Fibroblast of skin of left quadriceps (primary cell): Measurements from ENCODE around the gene TMEM179.
"Not testable (repeated sequence)": the region's sequence is repeated elsewhere in the genome, so short reads cannot be mapped to it uniquely, and the experiment has no call there.

Experiments used
- DNase-seq, 2 experiments: peaks; one replicate each; pipeline ENCODE4 v3.0.0-alpha.2; 2013; ENCODE audit warnings: low read depth in 2 of 2

TMEM179 gene

DNA sequence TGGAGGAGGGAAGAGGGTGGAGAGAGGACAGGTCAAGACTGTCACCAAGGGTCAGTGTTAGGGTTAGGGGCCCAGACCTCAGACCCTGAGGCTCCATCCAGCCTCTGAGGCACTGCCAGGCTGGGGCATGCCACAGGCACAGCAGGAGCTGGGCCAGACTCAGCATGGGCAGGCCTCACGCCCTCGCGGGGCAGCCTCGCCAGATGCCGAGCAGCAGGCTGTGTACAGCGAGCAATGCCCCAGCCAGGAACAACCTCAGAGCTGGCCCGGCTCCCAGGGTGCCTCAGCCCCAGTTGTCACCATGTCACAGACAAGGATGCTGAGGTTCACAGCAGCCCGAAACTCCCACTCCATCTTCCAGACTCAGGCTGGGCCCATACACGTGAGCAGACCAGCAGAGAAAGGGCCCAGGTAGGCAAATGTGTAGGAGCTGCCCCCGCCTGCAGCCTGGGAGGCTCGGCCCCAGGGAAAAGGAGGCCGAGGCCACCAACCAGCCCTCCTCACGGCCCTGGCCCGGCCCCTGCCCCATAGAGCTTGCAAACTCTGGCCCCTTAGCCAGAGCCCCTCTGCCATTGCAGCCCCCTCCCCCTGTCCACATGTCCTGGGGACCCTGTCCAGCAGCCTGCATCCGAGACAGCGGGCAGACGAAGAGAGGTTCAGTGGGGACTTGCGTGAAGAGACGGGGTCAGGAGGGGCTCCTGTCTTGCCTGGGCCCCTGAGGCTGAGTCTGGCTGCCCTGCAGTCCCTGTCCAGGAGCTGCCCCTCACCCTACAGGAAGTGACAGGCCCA, 17.5 kb downstream of the TMEM179 start:
- no peak for DNase-seq

DNA sequence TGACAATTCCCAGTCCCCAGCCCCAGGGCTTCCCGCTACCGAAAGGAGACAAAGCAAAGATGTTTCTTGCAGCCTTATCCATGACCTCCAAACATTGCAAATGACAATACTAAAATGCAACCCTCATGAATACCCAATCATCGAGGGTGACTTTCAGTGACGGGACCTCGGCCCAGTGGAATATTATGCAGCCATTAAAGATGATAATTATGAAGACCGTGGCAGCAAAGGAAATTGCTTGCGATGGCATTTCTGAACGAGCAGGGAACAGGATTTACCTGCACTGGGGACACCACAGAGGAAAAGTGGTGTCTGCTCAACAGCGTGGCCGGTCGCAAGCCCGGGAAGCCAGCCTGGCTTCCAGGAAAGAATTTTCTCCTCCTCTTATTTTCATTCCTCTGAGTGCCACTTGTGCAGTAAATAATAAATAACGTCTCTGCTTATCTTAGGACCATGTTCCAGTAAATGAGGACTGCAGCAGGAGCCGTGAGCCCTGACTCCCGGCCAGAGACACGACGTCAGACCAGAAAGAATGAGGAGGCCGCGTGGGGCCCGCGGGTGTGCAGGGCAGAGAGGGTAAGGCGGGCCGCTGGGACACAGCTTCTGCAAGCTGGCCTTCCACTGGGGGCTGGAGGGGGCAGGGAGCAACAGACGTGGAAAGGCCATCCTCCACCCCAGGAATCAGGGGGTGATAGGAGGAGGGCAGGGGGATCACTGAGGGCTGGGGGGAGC, 18.4 kb downstream of the TMEM179 start:
- no peak for DNase-seq

DNA sequence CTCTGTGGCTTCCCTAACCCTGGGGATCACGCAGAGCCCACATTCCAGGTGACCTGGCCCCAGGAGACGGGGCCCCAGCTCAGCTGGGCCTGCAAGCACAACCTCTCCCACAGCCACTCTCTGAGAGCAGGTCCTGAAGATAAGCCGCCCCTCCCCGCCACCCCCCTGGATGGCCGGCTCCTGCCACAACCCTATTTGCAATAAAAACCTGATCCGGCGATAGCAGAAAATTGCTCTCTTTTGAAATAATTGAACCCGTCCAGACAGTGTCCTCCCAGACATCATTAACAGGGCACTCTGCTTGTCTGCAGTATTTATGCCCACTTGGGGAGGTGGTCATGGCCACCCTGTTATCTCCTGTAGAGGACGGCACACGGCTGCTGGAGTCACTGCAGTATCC, 20.0 kb downstream of the TMEM179 start:
- no peak for DNase-seq

DNA sequence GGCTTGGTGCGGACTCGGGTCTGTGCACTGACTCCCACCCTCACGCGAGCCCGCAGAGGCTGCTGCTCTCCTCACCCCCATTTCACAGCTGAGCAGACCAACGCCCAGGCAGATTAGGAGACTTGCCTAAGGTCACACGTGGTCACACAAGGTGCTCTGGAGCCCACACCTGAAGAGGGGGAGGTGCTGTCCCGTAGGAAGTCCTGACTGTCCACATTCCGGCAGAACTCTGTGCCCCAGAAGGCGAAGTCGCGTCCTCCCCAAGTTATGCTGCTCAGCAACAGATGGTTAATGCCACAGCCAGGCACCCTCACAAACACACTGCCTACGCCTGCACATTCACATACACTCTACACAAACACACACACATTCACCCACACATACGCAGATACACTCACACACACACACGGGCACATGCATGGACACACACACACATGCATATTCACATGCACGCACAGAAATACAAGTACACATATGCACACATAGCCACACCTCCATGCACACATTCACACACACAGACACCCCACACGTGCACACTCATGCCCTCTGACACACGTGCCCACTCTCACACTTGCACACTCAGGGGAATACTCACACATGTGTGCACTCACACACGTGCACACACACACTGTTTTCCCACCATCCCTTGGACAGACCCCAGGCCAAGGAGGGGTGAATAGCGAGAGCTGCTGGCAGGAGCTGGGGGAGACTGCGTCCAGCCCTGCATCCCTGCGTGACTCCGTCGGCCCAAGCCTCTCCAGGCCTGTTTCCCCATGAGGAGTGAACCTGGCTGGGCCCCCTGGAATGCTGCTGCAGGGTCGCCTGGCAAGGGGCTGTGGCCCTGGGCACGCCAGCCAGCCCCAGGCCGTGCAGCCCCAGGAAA, 20.9 kb downstream of the TMEM179 start:
- no peak for DNase-seq

DNA sequence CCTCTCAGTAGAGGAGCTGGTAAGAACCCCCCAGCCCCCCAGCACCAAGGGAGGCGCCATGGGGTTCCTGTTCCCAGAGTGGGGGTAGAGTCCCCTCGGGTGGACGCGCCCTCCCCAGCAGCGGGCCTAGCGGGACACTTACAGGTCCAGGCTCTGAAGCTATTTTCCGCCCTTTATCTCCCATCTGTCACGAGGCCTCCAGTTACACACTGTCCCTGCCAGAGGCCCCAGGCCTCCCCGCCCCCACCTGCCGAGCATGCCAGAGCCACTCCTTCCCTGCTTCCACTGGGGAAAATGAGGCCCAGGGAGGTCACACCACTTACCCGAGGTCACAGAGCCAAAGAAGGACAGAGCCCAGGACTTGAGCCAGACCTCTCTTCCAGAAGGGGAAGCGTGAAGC, 21.9 kb downstream of the TMEM179 start:
- no peak for DNase-seq

DNA sequence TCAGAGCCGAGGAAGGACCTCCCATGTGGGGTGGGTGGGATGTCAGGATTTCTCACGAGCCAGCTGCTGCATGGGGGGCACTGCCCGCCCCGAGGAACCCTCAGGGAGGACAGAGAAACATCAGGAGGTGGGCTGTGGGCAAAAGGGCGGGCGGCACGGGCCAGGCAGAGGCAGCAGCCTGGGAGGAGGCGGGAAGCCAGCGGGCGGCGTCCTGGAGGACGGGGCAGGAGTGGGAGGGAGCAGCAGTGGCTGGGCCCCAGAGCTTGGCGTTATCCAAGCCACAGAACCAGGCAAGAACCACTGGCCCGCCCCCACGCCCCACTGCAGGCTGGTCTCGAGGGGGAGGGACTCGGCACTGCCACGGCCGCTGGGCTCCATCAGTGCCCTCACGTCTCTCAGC, 22.6 kb downstream of the TMEM179 start:
- DNase-seq = no peak

DNA sequence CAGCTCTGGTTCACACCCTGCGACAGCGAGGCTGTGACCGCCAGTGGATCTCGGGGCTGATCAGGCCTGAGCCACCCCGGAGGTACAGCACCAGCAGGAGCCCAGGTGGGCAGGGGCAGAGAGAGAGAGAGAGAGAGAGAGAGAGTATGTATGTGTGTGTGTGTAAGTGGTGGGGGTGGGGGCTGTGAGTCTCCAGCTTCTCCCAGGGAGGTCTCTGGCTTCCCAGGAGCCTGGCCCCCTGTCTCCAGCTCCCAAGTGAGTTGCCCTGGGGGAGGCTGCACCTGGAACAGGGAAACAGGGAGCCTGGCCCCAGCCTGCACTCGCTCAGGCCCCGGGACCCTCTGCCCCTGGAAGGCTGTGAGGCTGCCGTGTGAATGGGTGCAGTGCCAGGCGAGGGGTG, 23.1 kb downstream of the TMEM179 start:
- no peak for DNase-seq

DNA sequence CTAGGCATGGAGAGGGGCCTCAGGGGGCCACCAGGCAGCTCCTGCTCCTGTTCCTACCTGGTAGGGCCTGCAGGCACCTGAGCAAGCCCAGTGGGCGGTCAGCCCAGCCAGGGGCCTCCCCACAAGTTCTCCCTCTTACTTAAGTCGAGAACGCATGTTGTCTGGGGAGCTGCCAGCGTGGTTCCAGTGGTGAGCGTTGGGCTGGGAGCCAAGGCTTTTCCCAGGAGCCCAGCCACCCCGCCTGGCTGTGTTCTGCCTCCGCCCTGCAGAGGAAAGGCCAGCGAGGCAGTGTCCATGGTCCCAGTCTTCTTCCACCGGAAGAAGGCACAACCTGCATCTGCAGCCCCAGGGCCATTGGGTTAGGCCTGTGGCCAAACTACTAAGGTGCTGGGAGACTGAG, 23.6 kb downstream of the TMEM179 start:
- no peak for DNase-seq

DNA sequence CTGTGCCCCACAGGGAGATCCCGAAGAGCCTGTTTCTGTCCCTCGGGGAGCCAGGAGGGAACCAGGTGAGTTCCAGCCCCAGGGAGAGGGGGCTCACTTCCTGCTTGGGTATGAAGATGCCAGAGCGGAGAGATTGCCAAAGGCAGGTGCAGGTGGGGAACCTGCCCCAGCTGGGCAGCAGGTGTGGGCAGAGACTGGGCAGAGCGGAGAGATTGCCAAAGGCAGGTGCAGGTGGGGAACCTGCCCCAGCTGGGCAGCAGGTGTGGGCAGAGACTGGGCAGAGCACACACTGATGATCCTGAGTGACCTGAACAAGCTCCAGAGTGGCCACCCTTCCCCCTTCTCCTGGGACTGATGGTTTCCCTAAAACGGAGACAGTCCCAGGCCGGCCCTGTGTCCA, 24.6 kb downstream of the TMEM179 start:
- not testable (repeated sequence) for DNase-seq

DNA sequence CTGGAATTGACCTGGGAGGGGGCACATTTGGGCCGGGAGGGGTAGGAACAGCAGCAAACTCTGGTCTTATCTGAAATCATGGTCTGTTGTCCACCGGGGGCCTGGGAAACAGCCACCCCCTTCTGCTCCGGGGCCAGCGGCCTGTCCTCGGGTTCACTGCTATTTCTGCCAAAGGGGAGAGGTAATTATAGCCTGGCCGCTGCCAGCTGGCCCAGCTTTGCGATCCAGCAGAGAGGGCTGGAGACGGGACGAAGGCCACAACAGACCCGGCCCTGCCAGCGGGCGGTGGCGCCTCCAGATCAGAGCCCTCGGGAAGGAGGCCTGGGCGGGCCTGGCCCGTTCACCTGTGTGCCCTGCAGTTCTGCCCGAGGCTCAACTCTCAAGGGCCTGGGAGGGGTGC, 25.1 kb downstream of the TMEM179 start, which contains the start of gene C14orf180:
TSS of gene C14orf180 (plus strand) at position 258 of the 400 bp plus-strand sequence. CDS start 6,667 bp downstream, outside the sequence.
- no peak for DNase-seq

DNA sequence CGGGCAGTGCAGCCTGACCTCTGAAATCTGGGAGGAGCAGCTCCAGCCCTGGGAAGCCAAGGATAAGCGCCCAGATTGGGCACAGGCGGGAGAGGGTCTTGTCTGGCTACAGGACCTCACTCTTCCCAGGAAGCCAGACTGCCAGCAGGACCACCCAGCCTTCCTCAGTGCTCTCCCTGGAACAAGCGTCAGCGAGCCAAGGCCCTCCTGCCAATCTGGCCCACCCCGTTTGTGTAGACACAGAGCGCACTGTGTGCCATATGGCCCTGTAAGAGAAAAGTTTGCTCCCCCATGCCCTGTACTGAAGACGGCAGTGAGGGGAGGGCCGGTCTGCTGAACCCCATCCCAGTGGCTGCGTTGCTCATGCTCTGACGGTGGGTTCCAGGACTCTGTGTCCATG, 26.3 kb downstream of the TMEM179 start:
- DNase-seq = no peak

DNA sequence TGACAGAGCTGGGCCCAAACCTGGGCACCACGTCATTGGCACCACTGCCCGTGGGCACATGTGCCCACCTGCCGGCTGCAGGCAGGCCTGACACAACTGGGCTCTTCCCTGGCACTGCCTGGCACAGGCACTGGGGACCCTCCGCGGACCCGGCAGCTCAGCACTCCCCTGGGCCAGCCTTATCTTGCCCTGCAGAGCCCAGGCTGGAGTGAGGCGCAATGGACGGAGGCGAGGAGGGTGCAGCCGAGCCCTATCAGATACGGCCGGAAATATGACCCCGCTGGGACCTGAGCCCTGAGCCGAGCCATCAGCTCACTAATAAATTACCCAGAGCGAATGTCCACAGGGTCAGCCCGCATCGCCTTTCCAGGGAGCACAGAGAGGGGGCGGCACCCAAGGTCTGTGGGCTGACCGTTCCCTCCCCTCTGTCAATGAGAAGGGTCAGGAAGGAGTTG, 26.7 kb downstream of the TMEM179 start:
- no peak for DNase-seq

DNA sequence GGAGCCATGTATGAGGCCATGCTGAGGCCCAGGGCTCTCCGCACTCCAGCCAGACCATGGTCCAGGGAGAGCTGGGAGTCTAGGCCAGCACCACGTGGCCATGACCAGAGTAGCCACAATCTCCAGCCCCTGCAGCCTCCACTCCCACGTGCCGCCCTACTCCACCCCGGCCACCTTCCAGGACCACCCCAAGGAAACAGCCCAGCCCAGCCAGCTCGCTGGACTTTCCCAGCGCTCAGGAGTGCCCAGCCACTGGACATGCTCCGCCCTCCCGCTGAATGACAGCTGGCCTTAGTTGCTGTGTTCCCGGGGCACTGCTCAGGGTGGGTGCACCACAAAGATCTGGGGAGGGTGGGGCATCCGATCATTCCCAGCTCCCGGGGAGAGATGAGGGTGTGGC, 27.1 kb downstream of the TMEM179 start:
- DNase-seq = no peak

DNA sequence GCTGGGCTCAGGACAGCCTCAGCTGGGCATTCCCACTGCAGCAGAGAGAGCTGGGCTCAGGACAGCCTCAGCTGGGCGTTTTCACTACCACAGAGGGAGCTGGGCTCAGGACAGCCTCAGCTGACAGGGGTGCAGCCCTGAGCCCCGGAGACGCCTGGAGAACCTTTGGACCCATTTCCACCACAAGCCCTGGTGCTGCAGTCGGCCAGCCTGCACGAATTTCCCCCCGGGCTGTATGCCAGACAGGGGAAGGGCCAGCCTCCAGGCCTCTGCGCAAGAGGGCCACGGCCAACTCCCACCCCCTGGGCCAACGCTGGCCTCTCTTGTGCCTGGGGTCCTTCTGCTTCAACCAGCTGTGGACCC, 27.6 kb downstream of the TMEM179 start:
- DNase-seq = no peak

DNA sequence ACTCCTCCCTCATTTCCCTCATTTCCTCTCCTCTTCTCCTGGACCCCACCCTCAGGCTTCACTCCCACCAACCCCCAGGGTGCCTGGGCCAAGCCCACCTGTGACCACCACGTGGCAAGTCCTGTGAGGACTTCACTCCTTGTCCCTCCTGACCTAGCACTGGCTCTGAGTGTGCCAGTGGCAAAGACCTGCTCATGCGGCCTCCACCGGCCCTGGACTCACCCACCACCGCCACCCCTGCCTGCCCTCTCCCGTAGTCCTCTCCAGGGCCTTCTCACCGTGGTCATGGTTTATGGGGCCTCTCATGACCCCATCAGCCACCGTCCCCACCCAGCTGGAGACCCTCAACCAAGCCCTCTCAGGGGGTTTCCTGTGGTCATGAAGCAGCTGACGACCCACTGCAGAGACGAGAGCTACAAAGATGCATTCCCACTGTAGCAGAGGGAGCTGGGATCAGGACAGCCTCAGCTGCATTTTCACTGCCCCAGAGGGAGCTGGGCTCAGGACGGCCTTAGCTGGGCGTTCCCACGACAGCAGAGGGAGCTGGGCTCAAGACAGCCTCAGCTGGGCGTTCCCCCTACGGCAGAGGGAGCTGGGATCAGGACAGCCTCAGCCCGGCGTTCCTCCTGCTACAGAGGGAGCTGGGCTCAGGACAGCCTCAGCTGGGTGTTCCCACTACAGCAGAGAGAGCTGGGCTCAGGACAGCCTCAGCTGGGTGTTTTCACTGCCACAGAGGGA, 28.2 kb downstream of the TMEM179 start:
- no peak for DNase-seq

DNA sequence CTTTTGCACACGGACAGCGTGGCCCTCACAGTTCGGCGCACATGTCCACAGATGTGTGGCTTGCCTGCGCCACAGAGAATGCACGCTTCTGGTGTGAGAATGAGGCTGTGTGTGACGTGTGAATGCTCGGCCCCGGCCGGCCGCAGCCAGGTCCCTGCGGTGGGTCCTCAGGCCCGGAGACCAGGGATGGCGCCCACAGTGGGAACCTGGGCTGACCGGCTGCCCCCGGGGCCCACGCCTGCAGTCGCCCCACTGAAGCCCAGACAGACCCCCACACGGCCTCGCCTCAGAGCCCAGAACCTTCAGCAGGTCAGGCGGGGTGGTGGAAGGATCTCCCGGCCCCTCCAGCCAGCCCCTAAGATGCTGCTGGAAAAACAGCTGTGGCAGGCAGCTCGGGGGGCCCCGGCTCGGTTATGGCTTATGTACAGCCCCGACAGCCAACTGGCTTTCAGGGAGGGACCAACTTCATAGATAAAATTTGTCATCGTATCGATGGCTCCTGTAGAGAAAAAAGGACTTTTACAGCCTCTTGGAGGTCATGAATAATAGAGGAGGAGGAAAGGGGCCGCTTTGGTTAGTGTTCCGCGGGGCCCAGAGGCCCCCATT, 29.5 kb downstream of the TMEM179 start:
- no peak for DNase-seq

DNA sequence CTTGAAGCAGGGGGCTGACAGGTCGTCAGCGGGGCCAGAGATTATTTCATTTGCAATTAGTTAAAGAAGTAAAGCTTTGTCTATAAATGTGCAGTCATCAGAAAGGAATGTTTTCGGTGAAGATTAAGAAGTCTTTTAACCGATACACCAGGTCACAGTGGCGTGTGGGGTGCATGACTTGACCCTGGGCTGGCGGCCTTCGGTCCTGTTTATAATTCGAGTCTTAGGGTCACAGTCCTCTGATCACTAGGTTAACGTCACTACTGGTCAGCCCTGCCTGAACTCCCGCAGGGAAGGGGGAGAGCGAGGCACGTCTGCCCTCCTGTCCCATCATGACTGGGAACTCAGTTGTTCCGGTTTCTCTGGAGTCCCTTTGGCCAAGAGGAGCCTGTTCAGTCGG, 30.0 kb downstream of the TMEM179 start:
- no peak for DNase-seq

DNA sequence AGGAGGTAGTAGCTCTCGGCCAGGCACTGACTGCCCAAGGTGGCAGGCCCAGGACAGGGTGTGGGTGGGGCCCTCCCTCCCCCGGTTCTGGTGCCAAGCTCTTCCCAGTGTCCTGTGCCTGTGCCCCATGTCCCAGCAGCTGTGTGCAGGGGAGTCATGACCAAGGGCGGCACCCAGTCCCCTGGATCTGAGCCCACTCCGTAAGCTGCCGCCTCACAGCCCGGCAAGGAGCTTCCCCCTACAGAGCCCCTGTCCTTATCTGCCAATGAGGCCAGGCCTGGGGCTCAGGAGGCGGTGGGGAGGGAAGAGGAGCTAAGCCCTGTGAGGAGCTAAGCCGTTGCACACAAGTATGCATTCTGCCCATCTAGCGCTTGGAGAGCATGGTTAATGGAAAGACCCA, 30.6 kb downstream of the TMEM179 start:
- no peak for DNase-seq

DNA sequence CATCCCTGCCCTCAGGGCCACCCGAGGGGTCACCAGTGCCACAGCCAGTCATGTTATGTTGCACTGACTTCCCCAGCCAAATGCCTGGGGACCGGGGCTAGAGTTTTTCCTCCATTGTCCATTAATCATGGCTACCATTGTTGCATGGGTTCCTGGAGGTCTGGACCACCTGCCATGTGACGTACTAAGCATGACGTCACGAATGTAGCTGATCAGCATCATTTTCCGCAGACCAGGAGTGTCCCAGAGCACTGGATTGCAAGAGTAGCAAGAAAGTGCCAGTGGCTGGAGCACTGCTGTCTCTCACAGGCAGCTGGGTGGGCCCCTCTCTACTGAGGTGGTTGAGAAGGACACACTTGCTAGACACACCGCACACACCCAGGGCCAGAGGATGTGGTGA, 31.9 kb downstream of the TMEM179 start:
- DNase-seq = no peak

DNA sequence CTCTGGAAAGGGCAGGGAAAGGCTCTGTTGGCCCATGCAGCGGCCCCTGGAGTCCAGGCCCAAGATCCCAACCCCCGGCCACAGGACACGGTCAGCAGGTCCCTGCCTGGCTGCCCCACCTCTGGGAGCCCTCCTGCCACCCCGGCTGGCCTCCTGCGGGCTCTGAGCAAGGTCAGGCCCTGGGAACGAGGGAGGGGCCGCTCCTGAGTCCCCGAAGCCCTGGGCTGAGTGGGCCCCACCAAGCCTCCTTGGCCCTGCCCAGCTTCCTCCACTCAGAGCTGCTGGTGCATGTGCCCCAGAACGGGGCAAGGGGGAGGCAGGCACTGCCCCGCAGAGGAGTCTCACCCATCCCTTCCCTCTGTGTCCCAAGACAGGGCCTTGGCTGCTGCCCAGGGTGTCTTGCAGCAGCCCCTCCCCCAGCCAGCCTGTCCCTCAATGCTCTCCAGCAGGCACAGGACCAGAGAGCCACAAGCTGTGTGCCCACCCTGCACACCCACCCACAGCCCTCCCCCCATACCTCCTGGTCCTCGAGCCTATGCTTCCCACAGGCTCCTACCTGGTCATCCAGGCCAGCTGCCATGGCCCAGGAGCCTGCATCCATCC, 32.4 kb downstream of the TMEM179 start:
- DNase-seq = no peak

DNA sequence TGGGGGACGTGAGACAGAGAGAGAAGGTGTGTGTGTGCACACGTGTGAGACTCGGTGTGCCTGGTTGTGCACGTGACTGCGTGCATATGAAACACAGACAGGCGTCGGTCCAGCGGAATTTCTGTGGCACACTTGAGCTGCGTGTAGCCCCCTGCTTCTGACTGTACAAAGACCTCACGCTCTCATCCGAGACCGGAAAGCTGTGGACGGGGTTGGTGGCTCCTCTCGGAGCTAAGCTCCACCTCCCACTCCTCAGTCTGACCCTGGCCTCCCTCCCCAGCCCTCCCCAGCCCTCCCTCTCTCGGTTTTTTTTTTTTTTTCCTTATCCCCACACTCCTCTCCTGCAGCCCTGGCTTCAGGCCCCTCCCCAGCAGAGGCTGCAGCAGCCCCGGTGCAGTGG, 33.3 kb downstream of the TMEM179 start:
- no peak for DNase-seq
